ENCODE results near the gene SELENOF. TPM values are rescaled to one million over a fixed set of nuclear protein-coding genes. Genes with fewer than 3 reads are reported as not detected.
"Not testable (repeated sequence)": the region's sequence is repeated elsewhere in the genome, so short reads cannot be mapped to it uniquely, and the experiment has no call there.

The SELENOF gene
- total and polyA plus RNA-seq, 10 of the 15 experiments (the other 5 are each of a cell fraction or from before 2014, with no cell fraction given): 98.7 to 254 (median 172) TPM

GRCh38 chr1:86868477-86868876 is 45.4 kb downstream of the SELENOF start (continued):
- TF ChIP-seq ZBTB11 (CRISPR knock-in tag; IDR thresholded peaks at IDR 0.05): no peak
- no peak for TF ChIP-seq GATAD2B (conservative IDR thresholded peaks at IDR 0.05; ENCODE audit: low read depth)
- TF ChIP-seq CBX3 (IDR thresholded peaks at IDR 0.05; ENCODE audit: borderline replicate concordance, low read depth): no peak
- TF ChIP-seq MEF2B (IDR thresholded peaks at IDR 0.05; ENCODE audit: partially characterized antibody, poor library complexity, severe bottlenecking): no peak
- TF ChIP-seq MYB (IDR thresholded peaks at IDR 0.05; ENCODE audit: borderline replicate concordance, low read depth, low read length): no peak
- no peak for TF ChIP-seq CBFB (IDR thresholded peaks at IDR 0.05; ENCODE audit: low read depth)
- TF ChIP-seq, protein P1, sequence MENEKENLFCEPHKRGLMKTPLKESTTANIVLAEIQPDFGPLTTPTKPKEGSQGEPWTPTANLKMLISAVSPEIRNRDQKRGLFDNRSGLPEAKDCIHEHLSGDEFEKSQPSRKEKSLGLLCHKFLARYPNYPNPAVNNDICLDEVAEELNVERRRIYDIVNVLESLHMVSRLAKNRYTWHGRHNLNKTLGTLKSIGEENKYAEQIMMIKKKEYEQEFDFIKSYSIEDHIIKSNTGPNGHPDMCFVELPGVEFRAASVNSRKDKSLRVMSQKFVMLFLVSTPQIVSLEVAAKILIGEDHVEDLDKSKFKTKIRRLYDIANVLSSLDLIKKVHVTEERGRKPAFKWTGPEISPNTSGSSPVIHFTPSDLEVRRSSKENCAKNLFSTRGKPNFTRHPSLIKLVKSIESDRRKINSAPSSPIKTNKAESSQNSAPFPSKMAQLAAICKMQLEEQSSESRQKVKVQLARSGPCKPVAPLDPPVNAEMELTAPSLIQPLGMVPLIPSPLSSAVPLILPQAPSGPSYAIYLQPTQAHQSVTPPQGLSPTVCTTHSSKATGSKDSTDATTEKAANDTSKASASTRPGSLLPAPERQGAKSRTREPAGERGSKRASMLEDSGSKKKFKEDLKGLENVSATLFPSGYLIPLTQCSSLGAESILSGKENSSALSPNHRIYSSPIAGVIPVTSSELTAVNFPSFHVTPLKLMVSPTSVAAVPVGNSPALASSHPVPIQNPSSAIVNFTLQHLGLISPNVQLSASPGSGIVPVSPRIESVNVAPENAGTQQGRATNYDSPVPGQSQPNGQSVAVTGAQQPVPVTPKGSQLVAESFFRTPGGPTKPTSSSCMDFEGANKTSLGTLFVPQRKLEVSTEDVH (IDR thresholded peaks at IDR 0.05; ENCODE audit: low read depth, partially characterized antibody): no peak
- TF ChIP-seq, protein P2, sequence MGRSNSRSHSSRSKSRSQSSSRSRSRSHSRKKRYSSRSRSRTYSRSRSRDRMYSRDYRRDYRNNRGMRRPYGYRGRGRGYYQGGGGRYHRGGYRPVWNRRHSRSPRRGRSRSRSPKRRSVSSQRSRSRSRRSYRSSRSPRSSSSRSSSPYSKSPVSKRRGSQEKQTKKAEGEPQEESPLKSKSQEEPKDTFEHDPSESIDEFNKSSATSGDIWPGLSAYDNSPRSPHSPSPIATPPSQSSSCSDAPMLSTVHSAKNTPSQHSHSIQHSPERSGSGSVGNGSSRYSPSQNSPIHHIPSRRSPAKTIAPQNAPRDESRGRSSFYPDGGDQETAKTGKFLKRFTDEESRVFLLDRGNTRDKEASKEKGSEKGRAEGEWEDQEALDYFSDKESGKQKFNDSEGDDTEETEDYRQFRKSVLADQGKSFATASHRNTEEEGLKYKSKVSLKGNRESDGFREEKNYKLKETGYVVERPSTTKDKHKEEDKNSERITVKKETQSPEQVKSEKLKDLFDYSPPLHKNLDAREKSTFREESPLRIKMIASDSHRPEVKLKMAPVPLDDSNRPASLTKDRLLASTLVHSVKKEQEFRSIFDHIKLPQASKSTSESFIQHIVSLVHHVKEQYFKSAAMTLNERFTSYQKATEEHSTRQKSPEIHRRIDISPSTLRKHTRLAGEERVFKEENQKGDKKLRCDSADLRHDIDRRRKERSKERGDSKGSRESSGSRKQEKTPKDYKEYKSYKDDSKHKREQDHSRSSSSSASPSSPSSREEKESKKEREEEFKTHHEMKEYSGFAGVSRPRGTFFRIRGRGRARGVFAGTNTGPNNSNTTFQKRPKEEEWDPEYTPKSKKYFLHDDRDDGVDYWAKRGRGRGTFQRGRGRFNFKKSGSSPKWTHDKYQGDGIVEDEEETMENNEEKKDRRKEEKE (IDR thresholded peaks at IDR 0.05): no peak
- no peak for TF ChIP-seq SMAD5 (IDR thresholded peaks at IDR 0.05; ENCODE audit: low read depth)
- TF ChIP-seq FOS (IDR thresholded peaks at IDR 0.05; ENCODE audit: borderline replicate concordance, extremely low read depth, insufficient read length): no peak
- TF ChIP-seq STAT3 (IDR thresholded peaks at IDR 0.05; ENCODE audit: low read depth, low read length): no peak
- no peak for TF ChIP-seq CHD1 (IDR thresholded peaks at IDR 0.05; ENCODE audit: low read depth, low read length)

DNA sequence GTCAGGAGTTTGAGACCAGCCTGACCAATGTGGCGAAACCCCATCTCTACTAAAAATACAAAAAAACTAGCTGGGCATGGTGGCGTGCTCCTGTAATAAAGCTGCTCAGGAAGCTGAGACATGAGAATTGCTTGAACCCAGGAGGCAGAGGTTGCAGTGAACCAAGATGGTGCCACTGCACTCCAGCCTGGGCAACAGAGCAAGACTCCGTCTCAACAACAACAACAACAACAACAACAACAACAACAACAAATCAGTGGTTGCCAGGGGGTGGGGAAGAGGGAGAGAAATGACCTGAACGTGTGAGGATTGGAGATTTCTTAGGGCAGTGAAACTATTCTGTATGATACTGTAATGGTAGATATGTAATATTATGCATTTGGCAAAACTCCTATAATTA is 46.6 kb downstream of the SELENOF start:
- FAIRE-seq; H3K79me2 ChIP-seq (ENCODE audit: control insufficient read depth, insufficient read depth, low read length); H3K9ac ChIP-seq (ENCODE audit: control insufficient read depth, insufficient read depth, low read length); H3K9me3 ChIP-seq (replicated peaks; ENCODE audit: control insufficient read depth, insufficient read depth, low read length); DNase-seq (ENCODE audit: low read depth, low spot score); H3K4me3 ChIP-seq; H4K20me1 ChIP-seq (ENCODE audit: control insufficient read depth, insufficient read depth); H3K4me2 ChIP-seq (ENCODE audit: control insufficient read depth, insufficient read depth); H3K27me3 ChIP-seq (replicated peaks in 1 of 2; ENCODE audit: control insufficient read depth in 2 of 2, insufficient read depth in 2 of 2, low read length in 1 of 2); H3K36me3 ChIP-seq (ENCODE audit: control insufficient read depth in 2 of 2, insufficient read depth in 2 of 2, low read length in 1 of 2); BruUV-seq (replicated peaks); POLR2A ChIA-PET; H3K27ac ChIP-seq (ENCODE audit: control insufficient read depth, insufficient read depth); H2AFZ ChIP-seq (ENCODE audit: control insufficient read depth, low read depth, low read length); ATAC-seq; in situ Hi-C loops (cut with MboI); H3K4me1 ChIP-seq (ENCODE audit: control insufficient read depth, insufficient read depth, low read length); intact Hi-C loops (cut with micrococcal nuclease; ENCODE audit: unreplicated experiment): not testable (repeated sequence)
- 85% methylated on average over 4 of the region's 4 CpGs for WGBS (ENCODE audit: insufficient coverage, insufficient replicate concordance, low lambda C conversion rate, missing lambda C conversion rate)
- ChIA-PET CTCF (interaction anchor here (1.0 kb wide), 1 partner anchor 11 kb away, joined by 3 read pairs; no protein-coding TSS in a partner anchor), RAD21 (ENCODE audit: unreplicated experiment) (interaction anchor here (0.7 to 1.4 kb wide), 2 partner anchors 178 to 216 kb away, joined by 3 read pairs; no protein-coding TSS in a partner anchor), SMC1A (ENCODE audit: uncharacterized antibody, unreplicated experiment) (interaction anchor here (1.0 to 1.6 kb wide), 4 partner anchors 39 to 218 kb away, joined by 3 to 6 read pairs (median 4); no protein-coding TSS in a partner anchor)
